Activated T-cell treated with anti-CD3 and anti-CD28 coated beads for 48 hours (primary cell): Measurements from ENCODE around the gene TBKBP1.

Experiments used
- DNase-seq: peaks from one replicate; pipeline ENCODE4 v3.0.0-alpha.2; 2020; ENCODE audit warnings: low read depth

The TBKBP1 gene, protein sequence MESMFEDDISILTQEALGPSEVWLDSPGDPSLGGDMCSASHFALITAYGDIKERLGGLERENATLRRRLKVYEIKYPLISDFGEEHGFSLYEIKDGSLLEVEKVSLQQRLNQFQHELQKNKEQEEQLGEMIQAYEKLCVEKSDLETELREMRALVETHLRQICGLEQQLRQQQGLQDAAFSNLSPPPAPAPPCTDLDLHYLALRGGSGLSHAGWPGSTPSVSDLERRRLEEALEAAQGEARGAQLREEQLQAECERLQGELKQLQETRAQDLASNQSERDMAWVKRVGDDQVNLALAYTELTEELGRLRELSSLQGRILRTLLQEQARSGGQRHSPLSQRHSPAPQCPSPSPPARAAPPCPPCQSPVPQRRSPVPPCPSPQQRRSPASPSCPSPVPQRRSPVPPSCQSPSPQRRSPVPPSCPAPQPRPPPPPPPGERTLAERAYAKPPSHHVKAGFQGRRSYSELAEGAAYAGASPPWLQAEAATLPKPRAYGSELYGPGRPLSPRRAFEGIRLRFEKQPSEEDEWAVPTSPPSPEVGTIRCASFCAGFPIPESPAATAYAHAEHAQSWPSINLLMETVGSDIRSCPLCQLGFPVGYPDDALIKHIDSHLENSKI

DNA sequence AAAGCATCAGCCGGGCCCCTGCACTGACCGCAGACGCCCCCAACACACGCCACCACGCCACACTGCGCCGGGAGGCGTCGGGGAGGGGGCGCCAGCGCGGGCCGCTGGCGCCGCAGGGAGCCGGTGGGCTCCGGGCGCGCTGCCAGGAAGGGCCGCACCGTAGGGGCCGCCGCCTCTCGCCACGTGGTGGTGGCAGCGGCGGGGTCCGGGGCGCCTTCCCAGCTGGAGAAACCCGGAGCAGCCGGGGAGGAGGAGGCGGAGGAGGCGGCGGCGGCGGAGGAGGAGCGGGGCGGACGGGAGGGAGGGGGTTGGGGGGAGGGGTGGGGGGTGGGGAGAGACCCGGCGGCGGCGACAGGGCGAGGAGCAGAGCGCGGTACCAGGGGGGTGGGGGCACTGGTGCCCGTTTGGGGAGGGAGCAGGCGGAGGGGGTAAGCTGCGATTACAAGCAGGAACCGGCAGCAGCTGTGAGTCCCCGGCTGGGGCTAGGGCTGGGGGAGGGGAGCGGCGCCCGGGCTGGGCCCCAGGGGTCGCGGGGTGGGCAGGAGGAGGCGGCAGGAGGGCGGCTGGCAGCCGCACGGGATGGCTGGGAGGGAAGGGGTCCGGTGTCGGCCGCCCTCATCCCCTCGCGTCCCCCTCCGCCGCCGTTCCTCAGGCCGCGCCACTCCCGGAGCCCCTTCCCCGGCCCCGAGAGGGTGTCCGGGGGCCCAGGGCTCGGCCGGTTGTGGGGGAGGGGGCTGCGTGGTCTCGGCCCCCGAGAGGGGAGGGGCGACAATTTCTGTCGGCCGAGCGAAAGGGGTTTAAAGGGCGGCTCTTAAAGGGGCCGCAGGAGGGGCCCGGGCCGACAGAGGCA lies at the start of gene TBKBP1:
Gene TBKBP1, plus strand, starts transcription at position 431 of the 850 bp plus-strand sequence. CDS start 1,952 bp downstream, outside the sequence.
- peak; percentile 57 for DNase-seq

GRCh38 chr17:47644324-47644723 lies 49.6 kb upstream of the TBKBP1 start:
- no peak for DNase-seq

DNA sequence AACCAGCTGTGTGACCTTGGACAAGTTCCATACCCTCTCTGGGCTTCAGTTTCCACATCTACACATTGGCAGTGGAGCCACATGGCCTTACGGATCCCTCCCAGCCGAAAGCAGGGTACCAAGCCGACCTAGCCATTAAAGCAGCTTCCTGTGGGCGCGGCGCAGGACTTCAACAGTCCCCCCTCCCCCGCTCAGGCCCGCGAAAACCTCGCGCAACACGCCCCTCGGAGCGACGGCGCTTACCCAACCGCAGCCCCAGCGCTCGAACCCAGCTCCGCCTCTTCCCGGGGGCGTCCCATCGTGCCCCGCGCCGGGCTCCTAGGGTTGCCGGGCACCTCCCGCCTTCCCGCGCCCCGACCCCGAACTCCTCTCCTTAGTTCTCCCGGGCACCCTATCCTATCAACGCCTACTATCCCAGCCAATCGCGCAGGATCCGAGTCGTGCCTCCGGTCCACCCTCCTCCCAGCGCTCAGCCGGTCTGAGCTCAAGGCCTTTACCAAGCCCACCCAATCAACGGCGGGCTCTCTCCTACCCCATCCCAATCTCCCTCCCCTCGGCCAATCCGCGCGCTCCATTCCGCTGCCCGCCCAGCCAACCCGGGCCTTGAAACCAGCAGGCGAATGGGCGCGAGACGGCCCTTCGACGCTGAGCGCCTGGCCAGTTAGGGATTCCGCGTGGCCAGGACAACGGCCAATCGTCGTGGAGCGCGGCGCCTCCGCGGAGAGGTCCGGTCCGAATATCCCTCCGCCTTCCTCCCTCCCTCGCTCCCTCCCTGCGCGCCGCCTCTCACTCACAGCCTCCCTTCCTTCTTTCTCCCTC lies 44.6 kb upstream of the TBKBP1 start, which contains the start of gene KPNB1:
Gene KPNB1, plus strand, starts transcription at position 767 of the 819 bp plus-strand sequence. CDS start 326 bp downstream, outside the sequence.
- peak; percentile 98 for DNase-seq

GRCh38 chr17:47649972-47650524 lies 43.9 kb upstream of the TBKBP1 start:
- DNase-seq, result no peak

DNA sequence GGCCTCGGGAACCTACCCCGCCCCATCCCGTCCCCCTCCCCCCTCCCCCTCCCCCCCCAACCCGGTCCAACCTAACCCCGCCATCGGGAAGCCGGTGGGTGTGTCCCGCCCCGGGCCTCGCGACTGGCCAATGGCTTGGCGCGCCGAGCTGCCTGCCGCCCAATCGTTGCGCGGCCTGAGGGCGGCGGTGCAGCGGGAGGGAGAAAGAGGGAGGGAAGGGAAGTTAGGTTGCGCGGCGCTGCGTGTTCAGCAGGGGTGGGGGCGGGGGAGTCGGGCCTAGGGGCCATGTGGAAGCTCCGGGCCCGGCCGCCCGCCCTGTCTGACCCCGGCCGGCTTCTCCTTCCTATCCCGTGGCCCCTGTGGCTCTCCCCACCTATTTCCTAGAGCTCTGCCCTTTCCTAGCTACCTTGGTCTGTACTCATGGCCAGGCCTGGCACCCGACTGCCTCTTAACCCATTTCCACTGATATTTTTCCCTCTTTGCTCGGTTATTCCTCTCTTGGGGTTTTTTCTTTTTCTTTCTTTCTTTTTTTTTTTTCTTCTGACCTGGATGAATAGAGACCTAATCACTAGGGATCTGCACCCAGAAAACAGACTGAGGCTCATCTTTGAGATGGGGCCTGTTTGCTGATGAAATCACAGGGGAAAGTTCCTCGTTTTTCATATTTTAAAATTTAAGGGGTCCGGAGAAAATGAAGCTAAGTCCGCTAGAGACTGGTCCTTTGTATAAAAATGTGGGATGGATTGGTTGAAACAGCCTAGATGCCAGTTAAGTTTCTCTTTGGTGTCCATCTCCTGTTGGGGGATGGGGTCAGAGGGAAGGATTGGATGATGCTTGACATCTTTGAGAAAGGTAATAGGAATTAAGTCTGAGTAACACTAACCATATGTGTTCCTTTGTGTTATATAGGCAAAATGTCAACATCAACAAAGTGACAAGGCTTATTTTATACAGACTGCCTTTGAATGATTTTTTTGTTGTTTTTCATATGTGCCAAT lies 43.1 kb upstream of the TBKBP1 start:
- DNase-seq, result peak; percentile 95

GRCh38 chr17:47651704-47652103 lies 42.3 kb upstream of the TBKBP1 start:
- DNase-seq, result no peak

- no peak for DNase-seq
Observed at GRCh38 chr17:47652570-47652969, 41.4 kb upstream of the TBKBP1 start.

DNA sequence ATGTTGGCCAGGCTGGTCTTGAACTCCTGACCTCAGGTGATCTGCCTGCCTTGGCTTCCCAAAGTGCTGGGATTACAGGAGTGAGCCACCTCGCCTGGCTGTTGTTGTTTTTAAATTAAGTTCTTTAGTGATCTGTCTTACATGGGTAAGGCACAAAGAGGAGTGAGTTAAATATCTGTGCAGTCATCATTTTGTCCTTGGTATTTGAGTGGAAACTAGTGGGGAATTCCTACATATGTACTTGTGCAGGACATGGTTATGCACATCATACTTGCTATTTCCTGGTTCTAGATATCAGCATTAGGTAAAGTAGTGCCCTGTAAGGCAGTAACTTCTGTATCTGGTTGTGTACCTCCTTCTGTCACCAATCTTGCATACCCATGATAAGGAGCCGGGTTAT lies 40.5 kb upstream of the TBKBP1 start:
- no peak for DNase-seq

GRCh38 chr17:47654991-47655390 lies 39.0 kb upstream of the TBKBP1 start:
- no peak for DNase-seq

- no peak for DNase-seq
Observed at GRCh38 chr17:47660064-47660492, 33.9 kb upstream of the TBKBP1 start.

GRCh38 chr17:47663912-47664623 lies 29.9 kb upstream of the TBKBP1 start:
- DNase-seq, result peak; percentile 38

GRCh38 chr17:47664624-47664941 lies 29.4 kb upstream of the TBKBP1 start:
- no peak for DNase-seq

- DNase-seq, result no peak
Observed at GRCh38 chr17:47665655-47666054, 28.3 kb upstream of the TBKBP1 start.

DNA sequence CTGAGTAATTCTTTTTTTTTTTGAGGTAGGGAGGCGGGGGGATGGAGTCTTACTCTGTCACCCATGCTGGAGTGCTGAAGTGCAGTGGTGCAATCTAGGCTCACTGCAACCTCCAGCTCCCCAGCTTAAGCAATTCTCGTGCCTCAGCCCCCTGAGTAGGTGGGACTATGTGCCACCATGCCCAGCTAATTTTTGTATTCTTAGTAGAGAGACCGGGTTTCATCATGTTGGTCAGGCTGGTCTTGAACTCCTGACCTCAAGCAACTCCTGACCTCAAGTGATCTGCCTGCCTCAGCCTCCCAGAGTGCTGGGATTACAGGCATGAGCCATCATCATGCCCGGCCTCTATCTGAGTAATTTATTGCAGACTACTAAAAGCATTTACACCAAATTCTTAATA lies 24.9 kb upstream of the TBKBP1 start:
- no peak for DNase-seq

GRCh38 chr17:47670064-47670463 lies 23.9 kb upstream of the TBKBP1 start:
- DNase-seq, result no peak

DNA sequence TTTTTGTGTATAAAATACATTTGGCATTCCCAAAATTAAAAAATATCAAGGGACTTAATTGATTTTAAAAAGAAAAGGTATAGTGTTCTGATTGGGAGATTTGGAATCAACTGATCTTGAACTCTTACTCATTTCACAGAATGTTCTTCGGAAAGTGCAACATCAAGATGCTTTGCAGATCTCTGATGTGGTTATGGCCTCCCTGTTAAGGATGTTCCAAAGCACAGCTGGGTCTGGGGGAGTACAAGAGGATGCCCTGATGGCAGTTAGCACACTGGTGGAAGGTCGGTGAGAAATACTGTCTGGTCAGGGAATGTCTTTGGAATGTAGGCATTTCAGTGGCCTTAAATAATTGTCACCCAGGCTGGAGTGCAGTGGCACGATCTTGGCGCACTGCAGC lies 19.5 kb upstream of the TBKBP1 start:
- DNase-seq, result no peak

GRCh38 chr17:47675380-47676198 lies 18.4 kb upstream of the TBKBP1 start:
- DNase-seq, result no peak

GRCh38 chr17:47676199-47676472 lies 17.8 kb upstream of the TBKBP1 start:
- DNase-seq, result no peak
